Hepatocyte (in vitro differentiated cells): ENCODE data around the gene TPCN2. TPM values are rescaled to one million over a fixed set of nuclear protein-coding genes. Genes with fewer than 3 reads are reported as not detected.

Experiments
- DNase-seq: peaks from one replicate; pipeline ENCODE4 v3.0.0-alpha.2; 2016; ENCODE audit warnings: low spot score
- H2AFZ ChIP-seq: fragments of 200-600 bp; sonication (generic); 2 replicates; pipeline ENCODE4 v1.6.0; 2016; ENCODE audit warnings: antibody characterized with exemption, mild to moderate bottlenecking
- H3K27ac ChIP-seq: fragments of 200-600 bp; sonication (generic); 2 replicates; pipeline ENCODE4 v1.5.1; 2016; ENCODE audit warnings: mild to moderate bottlenecking
- H3K27me3 ChIP-seq: fragments of 200-600 bp; sonication (generic); 2 replicates; pipeline ENCODE4 v1.6.1; 2016
- H3K36me3 ChIP-seq: fragments of 200-600 bp; sonication (generic); replicated peaks from 2 replicates; pipeline ENCODE4 v1.5.1; 2016; ENCODE audit warnings: low read depth; ENCODE audit not compliant: insufficient read depth
- H3K4me1 ChIP-seq: fragments of 200-600 bp; sonication (generic); 2 replicates; pipeline ENCODE4 v1.5.1; 2016; ENCODE audit warnings: mild to moderate bottlenecking, moderate library complexity; ENCODE audit not compliant: insufficient read depth
- H3K4me2 ChIP-seq: fragments of 200-600 bp; sonication (generic); 2 replicates; pipeline ENCODE4 v1.6.0; 2016
- H3K4me3 ChIP-seq: fragments of 200-600 bp; sonication (generic); 2 replicates; pipeline ENCODE4 v1.5.1; 2016; ENCODE audit warnings: mild to moderate bottlenecking
- H3K79me2 ChIP-seq: fragments of 200-600 bp; sonication (generic); 2 replicates; pipeline ENCODE4 v1.6.0; 2017; ENCODE audit warnings: mild to moderate bottlenecking
- H3K9me2 ChIP-seq: fragments of 200-600 bp; sonication (generic); replicated peaks from 2 replicates; pipeline ENCODE4 v1.6.0; 2017; ENCODE audit warnings: mild to moderate bottlenecking; ENCODE audit not compliant: insufficient read depth
- H3K9me3 ChIP-seq: fragments of 200-600 bp; sonication (generic); 2 replicates; pipeline ENCODE4 v1.5.1; 2016; ENCODE audit warnings: low read depth, mild to moderate bottlenecking
- H4K20me1 ChIP-seq: fragments of 200-600 bp; sonication (generic); 2 replicates; pipeline ENCODE4 v1.6.0; 2016; ENCODE audit warnings: mild to moderate bottlenecking; ENCODE audit not compliant: insufficient read depth, poor library complexity, severe bottlenecking
- EZH2 ChIP-seq: fragments of 200-600 bp; sonication (generic); IDR thresholded peaks from 2 replicates; pipeline ENCODE4 v1.6.1; 2016; ENCODE audit warnings: antibody characterized with exemption, mild to moderate bottlenecking, borderline replicate concordance
- EZH2phosphoT487 ChIP-seq: fragments of 200-600 bp; sonication (generic); IDR thresholded peaks from one replicate; pipeline ENCODE4 v1.6.1; 2018; ENCODE audit warnings: antibody characterized with exemption, mild to moderate bottlenecking, low read depth, moderate library complexity; ENCODE audit not compliant: unreplicated experiment, severe bottlenecking
- WGBS: methylation state at CpG from one replicate; pipeline ENCODE4 v1.1.6; 2016; ENCODE audit warnings: low lambda C conversion rate; ENCODE audit errors: missing lambda C conversion rate; 5-methylcytosine and 5-hydroxymethylcytosine counted together
- polyA plus RNA-seq: library from polyadenylated mRNA; unstranded; fragments of >200 nt; fragmentation: Nextera tagmentation; extraction: Ambion mirVana; gene quantifications from 2 replicates; pipeline ENCODE4 v1.2.1, GENCODE V29; 2016
- total RNA-seq: library from RNA; depleted of rRNA; stranded (reverse); fragments of >200 nt; gene quantifications from 2 replicates; pipeline ENCODE4 v1.2.3, GENCODE V29; 2014
- TF ChIP-seq, protein P1 (sequence below): fragments of 200-600 bp; sonication (generic); IDR thresholded peaks from 2 replicates; pipeline ENCODE4 v1.5.1; 2016; ENCODE audit warnings: antibody characterized with exemption, mild to moderate bottlenecking; ENCODE audit not compliant: poor library complexity

The TPCN2 gene
- total and polyA plus RNA-seq, 2 experiments from 2014 or later = 16.6 to 21.3 TPM

- TF ChIP-seq EZH2phosphoT487 = no peak
- TF ChIP-seq EZH2 = no peak
- TF ChIP-seq, protein P1, sequence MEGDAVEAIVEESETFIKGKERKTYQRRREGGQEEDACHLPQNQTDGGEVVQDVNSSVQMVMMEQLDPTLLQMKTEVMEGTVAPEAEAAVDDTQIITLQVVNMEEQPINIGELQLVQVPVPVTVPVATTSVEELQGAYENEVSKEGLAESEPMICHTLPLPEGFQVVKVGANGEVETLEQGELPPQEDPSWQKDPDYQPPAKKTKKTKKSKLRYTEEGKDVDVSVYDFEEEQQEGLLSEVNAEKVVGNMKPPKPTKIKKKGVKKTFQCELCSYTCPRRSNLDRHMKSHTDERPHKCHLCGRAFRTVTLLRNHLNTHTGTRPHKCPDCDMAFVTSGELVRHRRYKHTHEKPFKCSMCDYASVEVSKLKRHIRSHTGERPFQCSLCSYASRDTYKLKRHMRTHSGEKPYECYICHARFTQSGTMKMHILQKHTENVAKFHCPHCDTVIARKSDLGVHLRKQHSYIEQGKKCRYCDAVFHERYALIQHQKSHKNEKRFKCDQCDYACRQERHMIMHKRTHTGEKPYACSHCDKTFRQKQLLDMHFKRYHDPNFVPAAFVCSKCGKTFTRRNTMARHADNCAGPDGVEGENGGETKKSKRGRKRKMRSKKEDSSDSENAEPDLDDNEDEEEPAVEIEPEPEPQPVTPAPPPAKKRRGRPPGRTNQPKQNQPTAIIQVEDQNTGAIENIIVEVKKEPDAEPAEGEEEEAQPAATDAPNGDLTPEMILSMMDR = no peak
- H3K27me3 ChIP-seq = no peaks in the 10 kb centered on the region
- WGBS = 70% methylated on average over 23 of the region's 23 CpGs
- no peaks in the 10 kb centered on the region for H3K9me3 ChIP-seq
- H3K79me2 ChIP-seq = no peaks in the 10 kb centered on the region
- H4K20me1 ChIP-seq = no peaks in the 10 kb centered on the region
- no peak overlapping the region for H3K27ac ChIP-seq
- no peak overlapping the region for H3K4me3 ChIP-seq
- H3K36me3 ChIP-seq = no peaks in the 10 kb centered on the region
- H2AFZ ChIP-seq = no peak overlapping the region
- H3K4me1 ChIP-seq = peaks cover 3% of the 10 kb centered on the region
- DNase-seq = no peak
- no peak overlapping the region for H3K4me2 ChIP-seq
- H3K9me2 ChIP-seq = no peaks in the 10 kb centered on the region
These were observed 57.5 kb downstream of the TPCN2 start for GRCh38 chr11:69106031-69106811.

DNA sequence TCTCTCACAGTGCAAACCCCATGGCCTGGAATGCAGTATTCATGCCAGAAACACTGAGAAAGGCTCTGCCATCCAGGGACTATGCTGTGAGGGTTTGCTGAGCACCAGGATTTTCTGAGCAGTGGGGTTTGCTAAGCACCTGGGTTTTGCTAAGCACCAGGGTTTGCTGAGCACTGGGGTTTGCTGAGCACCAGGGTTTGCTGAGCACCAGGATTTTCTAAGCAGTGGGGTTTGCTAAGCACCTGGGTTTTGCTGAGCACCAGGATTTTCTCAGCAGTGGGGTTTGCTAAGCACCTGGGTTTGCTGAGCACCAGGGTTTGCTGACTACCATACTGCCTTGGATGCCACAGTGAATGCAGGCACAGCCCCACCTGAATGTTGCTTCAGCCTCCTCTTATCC is 58.7 kb downstream of the TPCN2 start:
- no peaks in the 10 kb centered on the region for H3K79me2 ChIP-seq
- no peaks in the 10 kb centered on the region for H3K36me3 ChIP-seq
- H4K20me1 ChIP-seq = no peaks in the 10 kb centered on the region
- H3K4me3 ChIP-seq = no peak overlapping the region
- no peak overlapping the region for H3K27ac ChIP-seq
- no peaks in the 10 kb centered on the region for H3K9me3 ChIP-seq
- no peak for TF ChIP-seq EZH2phosphoT487
- TF ChIP-seq, protein P1 = no peak
- no peak for TF ChIP-seq EZH2
- no peak for DNase-seq
- no peaks in the 10 kb centered on the region for H3K4me1 ChIP-seq
- H3K4me2 ChIP-seq = no peak overlapping the region
- H3K27me3 ChIP-seq = no peaks in the 10 kb centered on the region
- no peaks in the 10 kb centered on the region for H3K9me2 ChIP-seq
- H2AFZ ChIP-seq = no peak overlapping the region

DNA sequence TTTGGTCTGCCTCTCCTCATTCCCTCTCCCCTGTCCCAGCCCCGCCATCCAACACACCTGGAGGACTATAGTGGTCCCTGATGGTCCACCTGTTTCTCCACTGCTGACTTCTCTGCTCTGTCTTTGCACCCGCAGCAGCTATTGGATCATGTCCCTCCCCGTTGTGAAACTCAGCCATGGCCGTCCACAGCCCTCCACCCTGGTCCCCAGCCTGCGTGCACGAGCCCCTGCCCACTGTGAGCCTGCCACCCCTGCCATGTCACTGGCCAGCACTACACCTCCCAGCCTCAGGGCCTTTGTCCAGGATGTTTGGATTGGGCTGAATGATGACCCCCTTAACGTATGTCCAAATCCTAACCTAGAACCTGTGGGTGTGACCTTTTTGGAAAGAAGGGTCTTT is 59.3 kb downstream of the TPCN2 start:
- Histone ChIP-seq H4K20me1 (no peaks in the 10 kb centered on the region), H3K9me3 (no peaks in the 10 kb centered on the region), H3K27me3 (no peaks in the 10 kb centered on the region), H3K79me2 (no peaks in the 10 kb centered on the region), H3K36me3 (no peaks in the 10 kb centered on the region), H3K27ac (no peak overlapping the region), H2AFZ (no peak overlapping the region), H3K9me2 (no peaks in the 10 kb centered on the region), H3K4me3 (no peak overlapping the region), H3K4me2 (no peak overlapping the region), H3K4me1 (no peaks in the 10 kb centered on the region)
- TF ChIP-seq, protein P1 = no peak
- no peak for TF ChIP-seq EZH2phosphoT487
- TF ChIP-seq EZH2 = no peak
- DNase-seq = no peak
- 92% methylated on average over 7 of the region's 7 CpGs for WGBS
